GM21390 (cell line): Measurements from ENCODE around the gene CHODL.

ENCODE experiments used
- ATAC-seq: cut with Tn5 transposase; IDR thresholded peaks from one replicate; pipeline ENCODE4 v1.9.1; 2021; ENCODE audit not compliant: unreplicated experiment

Gene CHODL

GRCh38 chr21:18285379-18285778 is 40.7 kb downstream of the CHODL start:
- ATAC-seq = no peak

GRCh38 chr21:18289876-18290275 is 45.2 kb downstream of the CHODL start:
- no peak for ATAC-seq

- no peak for ATAC-seq
These were observed 49.5 kb downstream of the CHODL start for GRCh38 chr21:18294100-18294499.

- ATAC-seq = no peak
These were observed 53.6 kb downstream of the CHODL start for GRCh38 chr21:18298228-18298627.
